ENCODE data around the gene METTL2A. TPM values are rescaled to one million over a fixed set of nuclear protein-coding genes. Genes with fewer than 3 reads are reported as not detected.

The METTL2A gene
- total RNA-seq, 2 donors from 2014 or later = 12.8 to 14.9 TPM

Other genes with a start within 250 kb of the METTL2A start
- not detected for gene EFCAB3, start 43.3 kb upstream of the METTL2A start, total RNA-seq
- 10 to 100 TPM; 37.0 to 42.0 TPM for gene TLK2, start 54.9 kb downstream of the METTL2A start, total RNA-seq
- 100 to 1,000 TPM in 1 of 2 donors, 10 to 100 TPM in 1; 60.3 to 130 TPM for gene MRC2, start 203.8 kb downstream of the METTL2A start, total RNA-seq

Data from posterior vena cava (tissue), 2 donors.